ENCODE data around the gene ZCWPW1.
A peak's percentile ranks its signal among the peaks of the same experiment; 100 is the strongest.
"Not testable (repeated sequence)": the region's sequence is repeated elsewhere in the genome, so short reads cannot be mapped to it uniquely, and the experiment has no call there.

The ZCWPW1 gene

GRCh38 chr7:100455206-100455605, 26.7 kb upstream of the ZCWPW1 start:
- DNase-seq (ENCODE audit: low read depth in 2 of 2): no peak

DNA sequence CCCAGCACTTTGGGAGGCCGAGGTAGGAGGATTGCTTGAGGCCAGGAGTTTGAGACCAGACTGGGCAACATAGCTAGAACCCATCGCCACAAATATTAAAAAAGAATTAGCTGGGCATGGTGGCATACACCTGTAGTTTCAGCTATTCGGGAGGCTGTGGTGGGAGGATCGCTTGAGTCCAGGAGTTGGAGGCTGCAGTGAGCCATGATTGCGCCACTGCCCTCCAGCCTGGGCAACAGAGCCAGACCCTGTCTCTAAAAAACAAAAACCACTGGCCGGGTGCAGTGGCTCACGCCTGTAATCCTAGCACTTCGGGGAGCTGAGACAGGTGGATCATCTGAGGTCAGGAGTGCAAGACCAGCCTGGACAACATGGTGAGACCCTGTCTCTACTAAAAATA, 25.4 kb upstream of the ZCWPW1 start:
- not testable (repeated sequence) for DNase-seq (ENCODE audit: low read depth in 2 of 2)

DNA sequence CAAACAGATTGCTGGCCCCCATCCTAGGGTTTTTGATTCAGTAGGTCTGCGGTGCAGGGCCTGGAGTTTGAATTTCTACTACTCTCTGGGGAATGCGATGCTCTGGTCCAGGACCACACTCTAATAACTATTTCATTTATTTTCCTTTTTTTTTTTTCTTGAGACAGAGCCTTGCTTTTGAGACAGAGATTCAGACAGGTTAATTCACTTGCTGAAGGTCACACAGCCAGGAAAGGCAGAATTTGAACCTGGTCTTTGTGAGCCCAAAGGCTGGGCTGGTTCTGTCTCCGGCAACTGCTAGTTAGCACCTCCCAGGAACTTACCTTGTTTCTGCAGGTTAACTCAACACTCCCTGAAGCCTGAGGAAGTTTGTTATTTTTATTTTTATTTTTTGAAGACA, 24.0 kb upstream of the ZCWPW1 start:
- DNase-seq (ENCODE audit: low read depth in 2 of 2): no peak

GRCh38 chr7:100449190-100449795, 20.8 kb upstream of the ZCWPW1 start:
- no peak for DNase-seq (ENCODE audit: low read depth in 2 of 2)

DNA sequence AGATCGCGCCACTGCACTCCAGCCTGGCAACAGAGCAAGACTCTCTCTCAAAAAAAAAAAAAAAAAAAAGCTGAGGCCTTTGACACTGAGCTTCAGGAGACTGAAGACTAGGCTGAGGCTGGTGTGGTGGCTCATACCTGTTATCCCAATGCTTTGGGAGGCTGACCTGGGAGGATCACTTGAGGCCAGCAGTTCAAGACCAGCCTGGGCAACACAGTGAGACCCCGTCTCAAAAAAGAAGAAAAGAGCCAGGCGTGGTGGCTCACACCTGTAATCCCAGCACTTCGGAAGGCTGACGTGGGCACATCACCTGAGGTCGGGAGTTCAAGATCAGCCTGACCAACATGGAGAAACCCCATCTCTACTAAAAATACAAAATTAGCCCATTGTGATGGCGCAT, 18.9 kb upstream of the ZCWPW1 start:
- DNase-seq (ENCODE audit: low read depth in 2 of 2): not testable (repeated sequence)

DNA sequence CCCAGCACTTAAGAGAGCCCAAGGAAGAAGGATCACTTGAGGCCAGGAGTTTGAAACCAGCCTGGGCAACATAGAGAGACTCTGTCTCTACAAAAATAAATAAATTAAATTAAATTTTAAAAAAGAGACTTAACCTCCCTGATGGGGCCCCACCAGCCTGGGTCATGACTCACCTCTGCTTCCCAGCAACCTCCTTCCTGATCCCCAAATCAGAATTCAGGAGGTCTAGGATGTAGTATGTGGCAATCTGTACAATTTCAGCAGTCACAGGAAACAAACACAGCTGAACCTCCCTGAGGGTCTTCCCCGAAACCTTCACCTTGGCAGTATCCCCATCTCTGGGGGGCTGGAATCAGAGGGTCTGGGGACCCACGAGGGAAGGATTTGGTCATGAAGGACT, 17.5 kb upstream of the ZCWPW1 start:
- DNase-seq (ENCODE audit: low read depth in 2 of 2): no peak

DNA sequence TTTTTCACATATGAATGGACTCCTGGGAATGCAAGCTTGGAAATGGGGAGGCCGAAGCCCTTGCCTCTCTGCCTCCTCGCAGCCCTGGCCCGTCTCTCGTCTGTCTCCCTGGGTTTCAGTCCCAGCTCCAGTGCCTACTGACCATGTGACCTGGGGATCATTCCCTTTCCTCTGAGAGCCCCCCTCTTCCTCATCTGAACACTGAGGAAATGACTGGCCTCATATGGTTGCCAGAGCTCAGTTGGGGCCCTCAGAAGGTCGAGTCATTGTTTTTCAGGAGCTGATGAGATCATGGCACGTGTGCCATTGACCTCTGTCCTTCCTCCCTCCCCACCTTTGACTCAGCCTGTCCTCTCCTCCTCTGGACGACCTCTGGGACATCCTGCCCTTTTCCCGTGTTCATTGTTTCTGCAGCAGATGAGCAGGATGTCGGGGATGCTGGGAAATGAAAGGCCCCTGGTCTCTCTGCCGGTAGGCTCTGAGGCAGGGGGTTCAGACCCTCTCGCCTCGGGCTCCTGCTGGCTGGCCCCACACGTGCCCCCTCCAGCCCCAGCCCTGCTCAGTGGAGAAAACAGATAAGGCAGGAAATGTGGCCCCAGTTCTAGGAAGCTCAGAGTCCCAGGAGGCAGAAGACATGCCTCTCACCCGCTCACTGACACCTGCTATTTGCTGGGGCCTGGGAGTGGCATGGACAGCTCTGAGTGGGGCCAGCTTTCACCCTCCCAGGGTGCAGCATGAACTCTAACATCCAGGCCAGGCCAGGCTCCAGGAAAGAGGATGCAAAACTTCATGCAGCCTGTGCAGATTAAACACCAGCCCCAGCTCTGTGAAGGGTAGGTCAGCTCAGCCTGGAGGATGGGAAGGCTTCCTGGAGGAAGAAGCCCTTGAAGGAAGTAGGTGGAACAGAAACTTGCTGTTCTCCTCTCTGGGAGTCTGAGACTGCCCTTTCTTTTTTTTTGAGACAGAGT, 16.1 kb upstream of the ZCWPW1 start:
- DNase-seq (ENCODE audit: low read depth in 2 of 2): no peak

GRCh38 chr7:100443096-100443840, 14.8 kb upstream of the ZCWPW1 start:
- DNase-seq (ENCODE audit: low read depth in 2 of 2): no peak

- DNase-seq (ENCODE audit: low read depth in 2 of 2): no peak
Observed at GRCh38 chr7:100441641-100442535, 13.4 kb upstream of the ZCWPW1 start.

DNA sequence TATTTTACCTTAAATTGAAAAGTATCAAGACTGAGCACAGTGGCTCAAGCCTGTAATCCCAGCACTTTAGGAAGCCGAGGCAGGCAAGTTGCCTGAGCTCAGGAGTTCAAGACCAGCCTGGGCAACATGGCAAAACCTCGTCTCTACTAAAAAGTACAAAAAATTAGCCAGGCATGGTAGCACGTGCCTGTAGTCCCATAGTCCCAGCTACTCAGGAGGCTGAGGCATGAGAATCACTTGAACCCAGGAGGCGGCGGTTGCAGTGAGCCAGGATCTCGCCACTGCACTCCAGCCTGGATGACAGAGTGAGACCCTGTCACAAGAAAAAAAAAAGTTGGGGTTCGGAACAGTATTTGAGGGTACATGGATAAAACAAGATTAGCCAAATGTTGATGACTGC, 10.7 kb upstream of the ZCWPW1 start:
- not testable (repeated sequence) for DNase-seq (ENCODE audit: low read depth in 2 of 2)

GRCh38 chr7:100438731-100439130, 10.2 kb upstream of the ZCWPW1 start:
- not testable (repeated sequence) for DNase-seq (ENCODE audit: low read depth in 2 of 2)

DNA sequence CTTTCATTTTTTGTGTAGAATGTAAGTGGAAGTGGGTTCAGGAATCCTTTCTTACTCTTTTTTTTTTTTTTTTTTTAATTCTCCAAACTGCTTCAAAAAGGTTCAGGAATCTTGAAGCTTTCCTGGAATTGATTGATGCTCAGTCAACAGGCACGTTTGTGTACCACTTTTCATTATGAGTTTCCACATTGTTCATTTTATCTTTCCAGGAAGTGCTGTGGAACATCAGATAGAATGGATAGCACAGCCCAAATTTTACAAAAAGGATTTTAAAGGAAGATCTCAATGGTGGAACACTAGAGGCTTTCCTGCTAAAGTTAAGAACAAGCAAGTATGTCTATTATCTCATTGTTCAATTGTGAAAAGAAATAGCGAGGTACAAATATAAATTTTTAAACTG, 9.7 kb upstream of the ZCWPW1 start:
- no peak for DNase-seq (ENCODE audit: low read depth in 2 of 2)

GRCh38 chr7:100437150-100438100, 8.9 kb upstream of the ZCWPW1 start:
- no peak for DNase-seq (ENCODE audit: low read depth in 2 of 2)

- peak in 1 of 2 donors; percentile 42 for DNase-seq (ENCODE audit: low read depth in 2 of 2)
Observed at GRCh38 chr7:100435401-100436304, 7.2 kb upstream of the ZCWPW1 start.

DNA sequence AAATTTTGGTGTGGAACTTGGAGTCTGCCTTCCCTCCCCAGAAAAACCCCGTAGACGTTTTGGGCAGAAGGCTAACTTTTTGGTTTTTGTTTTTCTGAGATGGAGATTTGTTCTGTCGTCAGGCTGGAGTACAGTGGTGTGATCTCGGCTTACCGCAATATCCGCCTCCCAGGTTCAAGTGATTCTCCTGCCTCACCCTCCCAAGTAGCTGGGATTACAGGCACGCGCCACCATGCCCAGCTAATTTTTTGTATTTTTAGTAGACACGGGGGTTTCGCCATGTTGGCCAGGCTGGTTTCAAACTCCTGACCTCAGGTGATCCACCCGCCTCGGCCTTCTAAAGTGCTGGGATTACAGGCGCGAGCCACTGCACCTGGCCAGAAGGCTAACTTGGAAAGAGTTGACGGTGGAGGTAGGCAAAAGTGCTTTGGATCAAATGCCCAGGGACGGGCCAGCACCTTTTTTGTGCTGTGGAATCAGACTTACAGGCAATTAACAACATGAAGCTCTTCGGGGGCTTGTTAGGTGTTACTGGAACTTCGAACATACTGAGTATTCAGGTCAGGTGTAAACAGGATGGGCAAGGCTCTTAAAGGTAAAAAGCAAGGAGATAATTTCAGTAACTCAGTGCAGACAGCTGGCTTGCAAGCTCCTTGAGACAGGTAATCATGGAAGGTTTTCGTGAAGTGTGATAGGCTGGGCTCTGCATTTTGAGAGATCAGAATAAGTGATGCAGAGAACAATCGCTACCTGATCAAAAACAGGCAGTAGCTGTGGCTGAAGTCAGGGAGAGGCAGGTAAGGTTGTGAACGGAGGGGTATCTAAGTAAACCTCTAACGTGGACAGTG, 6.0 kb upstream of the ZCWPW1 start:
- no peak for DNase-seq (ENCODE audit: low read depth in 2 of 2)

DNA sequence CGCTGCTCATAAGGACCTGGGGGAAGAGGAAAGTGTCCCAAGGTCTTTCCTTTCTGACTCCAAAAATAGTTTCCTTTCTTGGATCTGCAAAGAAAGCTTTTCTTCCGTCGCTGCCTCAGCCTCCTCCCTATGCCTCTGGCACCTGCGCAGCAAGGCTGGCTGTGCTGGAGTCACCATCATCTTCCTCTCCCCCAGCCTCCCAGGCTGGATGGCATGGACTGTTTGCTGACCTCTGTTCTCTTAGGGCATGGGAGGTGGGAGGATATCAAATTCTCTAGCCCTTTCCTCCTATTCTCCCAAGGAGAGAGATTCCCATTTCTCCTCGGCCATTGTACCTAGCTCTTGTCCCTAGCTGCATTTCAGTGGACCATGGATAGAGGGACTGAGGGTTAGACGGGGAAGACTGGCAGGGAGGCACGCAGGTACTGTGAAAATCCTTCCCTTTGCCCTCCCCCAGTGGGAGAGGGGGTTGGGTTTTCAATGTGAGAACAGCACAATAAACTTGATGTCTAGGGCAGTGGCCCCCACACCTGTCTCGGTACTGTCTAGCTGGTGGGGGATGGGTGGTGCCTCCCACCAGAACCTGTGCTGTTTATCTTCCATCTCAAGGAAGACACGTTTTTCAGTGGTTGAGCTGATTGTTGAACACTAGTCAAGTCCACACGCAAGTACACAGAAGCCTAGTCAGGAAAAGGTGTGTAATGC, 5.2 kb upstream of the ZCWPW1 start:
- DNase-seq (ENCODE audit: low read depth in 2 of 2): no peak

DNA sequence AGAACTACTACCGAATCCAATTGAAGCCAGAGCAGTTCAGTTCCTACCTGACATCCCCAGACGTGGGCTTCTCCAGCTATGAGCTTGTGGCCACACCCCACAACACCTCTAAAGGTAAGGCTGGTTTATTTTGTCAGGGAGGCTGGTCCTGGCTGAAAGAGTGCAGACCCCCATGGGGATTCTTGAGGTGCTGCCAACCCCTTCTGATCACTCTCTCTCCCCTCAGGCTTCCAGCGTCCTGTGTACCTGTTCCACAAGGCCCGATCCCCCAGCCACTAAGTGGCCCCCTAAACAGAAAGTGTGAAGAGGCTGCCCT, 4.7 kb upstream of the ZCWPW1 start:
- no peak for DNase-seq (ENCODE audit: low read depth in 2 of 2)

Measured in stimulated activated CD4-positive, alpha-beta T cell treated with anti-CD3 and anti-CD28 coated beads, Interleukin-1b, Interleukin-23, amount 100 ng/mL, for 4 hours (primary cell).